Cardiac fibroblast (primary cell): Measurements from ENCODE around the gene FHL1.

Source experiments
- DNase-seq, 2 donors: peaks; one replicate each; pipeline versions ENCODE4 v3.0.0 to v3.0.0-alpha.2; 2010; ENCODE audit warnings: low read depth in 2 of 2
- H3K4me3 ChIP-seq, 2 donors: replicated peaks in 1 of 2; 1 replicate in 1 of 2; 2 replicates in 1 of 2; pipeline ENCODE4 v1.5.1; 2011; ENCODE audit warnings: low read depth in 2 of 2, low read length in 2 of 2, mild to moderate bottlenecking in 2 of 2, moderate library complexity in 1 of 2
- CTCF ChIP-seq: IDR thresholded peaks from one replicate; pipeline ENCODE4 v1.5.1; 2011; ENCODE audit warnings: low read depth, mild to moderate bottlenecking, low read length, inconsistent platforms

FHL1 gene

DNA sequence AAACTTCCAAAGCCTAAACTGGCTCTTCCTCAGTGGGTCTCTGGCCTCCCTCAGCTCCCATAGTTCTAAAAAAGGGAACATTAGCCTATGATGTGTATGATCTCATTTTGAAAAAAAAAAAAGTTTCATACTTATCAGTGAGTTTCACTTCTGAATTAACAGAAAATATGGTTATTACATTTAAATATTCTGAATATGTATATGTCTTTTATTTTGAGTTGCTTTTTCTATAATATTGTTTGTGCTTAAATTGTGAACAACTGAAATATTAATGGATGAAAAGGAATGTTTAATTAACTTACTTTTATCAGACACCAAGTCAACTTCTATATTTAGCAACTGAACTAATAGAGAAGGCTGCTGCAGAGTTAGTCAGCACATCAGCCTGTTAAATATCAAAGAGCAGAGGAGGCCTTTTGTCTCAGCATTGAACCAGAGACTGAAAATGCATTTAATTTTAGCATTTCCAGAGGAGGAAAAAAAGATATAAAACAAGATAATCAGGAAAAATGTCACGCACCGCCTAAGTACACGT lies 20.4 kb upstream of the FHL1 start:
- DNase-seq: peak in 1 of 2 donors; percentile 25

GRCh38 chrX:136128743-136129142 lies 18.6 kb upstream of the FHL1 start:
- no peak for DNase-seq
- no peak overlapping the region for H3K4me3 ChIP-seq
- no peak for TF ChIP-seq CTCF

More for the DNA sequence above, 20.4 kb upstream of the FHL1 start:
- H3K4me3 ChIP-seq: no peak overlapping the region
- no peak for TF ChIP-seq CTCF

- peak; percentile 63 to 89 for DNase-seq
Measured at GRCh38 chrX:136130931-136131833, 16.2 kb upstream of the FHL1 start.

GRCh38 chrX:136138939-136139338 lies 8.4 kb upstream of the FHL1 start:
- DNase-seq: no peak
- TF ChIP-seq CTCF: no peak
- no peak overlapping the region for H3K4me3 ChIP-seq

More at GRCh38 chrX:136130931-136131833, 16.2 kb upstream of the FHL1 start:
- TF ChIP-seq CTCF: no peak
- H3K4me3 ChIP-seq: no peak overlapping the region

DNA sequence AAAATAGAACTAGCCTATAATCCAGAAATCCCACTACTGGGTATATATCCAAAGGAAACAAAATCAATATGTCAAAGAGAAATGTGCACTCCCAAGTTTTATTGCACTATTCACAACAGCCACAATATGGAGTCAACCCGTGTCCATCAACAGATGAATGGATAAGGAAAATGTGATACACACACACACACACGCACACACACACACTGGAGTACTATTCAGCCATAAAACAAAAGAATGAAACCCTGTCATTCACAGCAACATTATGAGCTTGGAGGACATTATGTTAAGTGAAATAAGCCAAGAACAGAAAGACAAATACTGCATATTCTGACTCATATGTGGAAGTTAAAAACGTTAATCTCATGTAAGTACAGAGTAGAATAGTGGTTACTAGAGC lies 5.8 kb upstream of the FHL1 start:
- TF ChIP-seq CTCF: no peak
- no peak for DNase-seq
- H3K4me3 ChIP-seq: no peak overlapping the region

- no peak for TF ChIP-seq CTCF
- no peak for DNase-seq
- no peak overlapping the region for H3K4me3 ChIP-seq
Measured at GRCh38 chrX:136142592-136142991, 4.7 kb upstream of the FHL1 start.
